ENCODE measurements around the gene COL7A1.

DNA sequence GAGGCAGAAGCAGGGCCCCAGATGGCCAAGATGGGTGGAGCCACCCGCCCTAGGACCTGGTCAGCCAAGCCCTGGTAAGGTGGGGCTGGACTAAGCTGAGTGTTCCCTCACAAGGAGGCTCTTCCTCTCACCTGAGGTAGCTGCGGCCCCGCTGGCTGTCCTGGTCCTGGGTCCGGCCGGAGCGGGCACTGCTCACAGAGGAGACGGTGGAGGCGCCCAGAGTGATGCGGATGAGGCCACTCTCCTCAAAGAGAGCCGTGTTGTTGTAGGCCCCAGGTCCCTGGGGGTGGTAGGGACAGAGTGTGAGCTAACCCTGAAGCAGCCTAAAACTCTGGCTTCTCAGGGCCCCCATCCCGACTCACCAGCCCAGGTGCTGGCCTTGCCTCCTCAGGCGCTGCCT lies 47.5 kb upstream of the COL7A1 start:
- TF ChIP-seq EZH2 (IDR thresholded peaks at IDR 0.05; ENCODE audit: insufficient read depth, low read length) = no peak
- TF ChIP-seq, protein P1, sequence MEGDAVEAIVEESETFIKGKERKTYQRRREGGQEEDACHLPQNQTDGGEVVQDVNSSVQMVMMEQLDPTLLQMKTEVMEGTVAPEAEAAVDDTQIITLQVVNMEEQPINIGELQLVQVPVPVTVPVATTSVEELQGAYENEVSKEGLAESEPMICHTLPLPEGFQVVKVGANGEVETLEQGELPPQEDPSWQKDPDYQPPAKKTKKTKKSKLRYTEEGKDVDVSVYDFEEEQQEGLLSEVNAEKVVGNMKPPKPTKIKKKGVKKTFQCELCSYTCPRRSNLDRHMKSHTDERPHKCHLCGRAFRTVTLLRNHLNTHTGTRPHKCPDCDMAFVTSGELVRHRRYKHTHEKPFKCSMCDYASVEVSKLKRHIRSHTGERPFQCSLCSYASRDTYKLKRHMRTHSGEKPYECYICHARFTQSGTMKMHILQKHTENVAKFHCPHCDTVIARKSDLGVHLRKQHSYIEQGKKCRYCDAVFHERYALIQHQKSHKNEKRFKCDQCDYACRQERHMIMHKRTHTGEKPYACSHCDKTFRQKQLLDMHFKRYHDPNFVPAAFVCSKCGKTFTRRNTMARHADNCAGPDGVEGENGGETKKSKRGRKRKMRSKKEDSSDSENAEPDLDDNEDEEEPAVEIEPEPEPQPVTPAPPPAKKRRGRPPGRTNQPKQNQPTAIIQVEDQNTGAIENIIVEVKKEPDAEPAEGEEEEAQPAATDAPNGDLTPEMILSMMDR (IDR thresholded peaks at IDR 0.05; ENCODE audit: insufficient read depth, low read depth, low read length) = no peak
